Fibroblast of villous mesenchyme (primary cell): Measurements from ENCODE around the gene MGRN1. TPM values are rescaled to one million over a fixed set of nuclear protein-coding genes. Genes with fewer than 3 reads are reported as not detected.

Experiments
- DNase-seq: peaks from one replicate; pipeline ENCODE4 v3.0.0-alpha.2; 2010; ENCODE audit warnings: low read depth
- H3K4me3 ChIP-seq: 2 replicates; pipeline ENCODE4 v1.5.1; 2011; ENCODE audit warnings: low read depth, mild to moderate bottlenecking, low read length
- CTCF ChIP-seq: IDR thresholded peaks from 2 replicates; pipeline ENCODE4 v1.5.1; 2012; ENCODE audit warnings: low read depth, mild to moderate bottlenecking, low read length; ENCODE audit not compliant: insufficient read depth
- total RNA-seq: library from RNA; depleted of rRNA; stranded (reverse); fragments of >200 nt; gene quantifications from 2 replicates; pipeline ENCODE4 v1.2.3, GENCODE V29; 2012

Gene MGRN1
- total RNA-seq, 1 donor = 43.2 TPM

GRCh38 chr16:4673387-4674046, 48.9 kb downstream of the MGRN1 start:
- no peak for DNase-seq
- TF ChIP-seq CTCF = no peak
- H3K4me3 ChIP-seq = no peak overlapping the region

DNA sequence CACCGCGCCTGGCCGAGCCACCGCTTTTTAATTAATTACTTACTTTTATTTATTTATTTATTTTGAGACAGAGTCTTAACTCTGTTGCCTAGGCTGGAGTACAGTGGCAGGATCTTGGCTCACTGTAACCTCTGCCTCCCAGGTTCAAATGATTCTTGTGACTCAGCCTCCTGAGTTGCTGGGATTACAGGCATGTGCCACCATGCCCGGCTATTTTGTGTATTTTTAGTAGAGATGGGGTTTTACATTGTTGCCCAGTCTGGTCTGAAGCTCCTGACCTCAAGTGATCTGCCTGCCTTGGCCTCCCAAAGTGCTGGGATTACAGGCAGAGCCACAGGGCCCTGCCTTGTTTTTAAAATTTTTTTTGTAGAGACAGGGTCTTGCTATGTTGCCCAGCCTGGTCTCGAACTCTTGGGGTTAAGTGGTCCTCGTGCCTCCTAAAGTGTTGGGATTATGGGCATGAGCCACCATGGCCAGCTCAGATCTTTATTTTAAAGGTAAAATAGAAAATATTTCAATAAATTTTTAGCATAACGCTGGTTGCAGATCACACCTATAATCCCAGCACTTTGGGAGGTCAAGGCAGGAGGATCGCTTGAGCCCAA, 50.4 kb downstream of the MGRN1 start:
- H3K4me3 ChIP-seq = no peak overlapping the region
- no peak for TF ChIP-seq CTCF
- DNase-seq = no peak

DNA sequence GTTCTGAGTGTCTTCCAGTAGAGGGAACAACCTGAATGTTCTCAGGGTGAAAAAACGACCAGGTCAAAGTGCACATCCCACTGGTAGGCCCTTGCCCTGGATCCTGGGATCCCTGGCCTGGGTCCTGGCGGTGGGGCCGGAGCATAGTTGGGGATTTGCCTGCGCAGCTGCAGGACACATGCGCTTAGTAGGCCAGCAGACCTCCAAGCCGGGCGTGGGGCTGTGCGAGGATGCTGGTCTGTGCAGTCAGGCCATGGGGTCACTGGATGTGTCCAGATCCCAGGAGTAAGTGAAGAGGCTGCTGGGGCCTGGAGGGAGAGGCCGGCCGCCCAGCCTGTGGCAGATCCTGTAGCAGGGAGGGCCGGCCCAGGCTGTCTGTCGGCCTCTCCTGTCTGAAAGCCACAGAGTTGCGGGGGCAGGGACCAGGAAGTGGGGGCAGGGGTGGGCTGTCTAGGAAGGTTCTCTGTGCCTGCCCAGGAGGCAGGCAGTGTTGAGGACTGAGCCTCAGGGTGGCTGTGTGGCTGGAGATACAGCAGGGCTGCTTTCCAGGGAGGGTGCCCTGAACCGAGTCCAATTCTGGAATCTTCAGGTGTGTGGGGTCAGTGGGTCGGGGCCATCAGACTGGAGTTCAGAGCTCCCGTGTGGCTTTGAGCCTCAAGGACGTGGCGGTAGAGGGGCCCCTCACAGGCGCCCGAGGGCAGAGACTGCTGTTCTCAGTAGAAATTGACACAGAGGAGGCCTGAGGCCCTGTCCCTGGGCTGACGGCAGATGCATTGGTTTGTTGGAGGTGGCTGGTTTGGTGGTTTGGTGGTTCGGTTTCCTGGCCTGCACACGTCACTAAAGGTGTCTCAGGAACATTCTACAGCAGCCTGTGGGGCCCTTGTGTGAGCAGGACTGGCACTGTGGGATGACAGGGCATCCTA, 51.5 kb downstream of the MGRN1 start:
- no peak for DNase-seq
- TF ChIP-seq CTCF = no peak
- no peak overlapping the region for H3K4me3 ChIP-seq

- no peak for DNase-seq
- no peak overlapping the region for H3K4me3 ChIP-seq
- no peak for TF ChIP-seq CTCF
Measured at GRCh38 chr16:4676831-4677230, 52.2 kb downstream of the MGRN1 start.

DNA sequence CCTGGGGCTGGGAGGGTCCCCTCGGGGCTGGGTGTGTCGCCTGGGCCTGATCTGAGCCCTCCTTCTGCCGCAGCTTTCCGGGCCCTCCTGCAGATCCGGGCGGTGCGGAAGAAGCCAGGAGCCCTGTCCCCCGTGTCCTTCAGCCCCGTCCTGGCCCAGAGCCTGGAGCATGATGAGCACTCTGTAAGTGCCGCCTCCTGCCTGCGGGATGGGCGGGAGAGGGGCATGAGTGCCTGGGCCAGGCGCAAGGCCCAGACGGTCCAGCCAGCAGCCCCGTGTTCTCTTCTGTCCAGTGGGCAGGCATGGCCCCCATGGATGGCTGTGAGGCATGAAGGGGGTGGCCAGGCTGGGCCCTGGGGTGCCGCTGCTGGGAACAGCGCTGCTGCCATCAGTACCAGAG, 52.8 kb downstream of the MGRN1 start:
- TF ChIP-seq CTCF = no peak
- no peak overlapping the region for H3K4me3 ChIP-seq
- DNase-seq = no peak

DNA sequence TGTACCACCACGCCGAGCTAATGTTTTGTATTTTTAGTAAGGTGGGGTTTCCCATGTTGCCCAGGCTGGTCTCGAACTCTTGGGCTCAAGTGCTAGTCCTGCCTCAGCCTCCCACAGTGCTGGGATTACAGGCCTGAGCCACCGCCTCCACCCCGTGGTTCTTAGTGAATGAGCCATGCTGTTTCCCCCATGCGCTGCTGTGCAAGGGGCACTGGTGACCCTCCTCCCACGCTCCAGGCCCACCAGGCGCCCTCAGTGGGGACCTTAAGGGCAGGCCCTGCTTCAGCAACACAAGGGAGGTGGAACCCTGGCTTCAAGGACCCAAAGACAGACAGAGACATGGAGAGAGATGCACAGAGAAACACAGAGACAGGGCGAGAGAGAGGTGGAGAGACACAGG, 53.4 kb downstream of the MGRN1 start:
- TF ChIP-seq CTCF = no peak
- no peak for DNase-seq
- H3K4me3 ChIP-seq = no peak overlapping the region
